HG03097 (cell line): ENCODE data around the gene FOXS1.

Source experiments
- ATAC-seq: cut with Tn5 transposase; IDR thresholded peaks from one replicate; pipeline ENCODE4 v1.9.1; 2021; ENCODE audit not compliant: unreplicated experiment, low FRiP score

The FOXS1 gene

GRCh38 chr20:31801508-31801907 is 43.9 kb downstream of the FOXS1 start:
- ATAC-seq: no peak

- no peak for ATAC-seq
These were observed 48.0 kb downstream of the FOXS1 start for GRCh38 chr20:31797364-31797763.
